Pulmonary artery endothelial cell (primary cell): Measurements from ENCODE around the gene TIAM2. TPM values are rescaled to one million over a fixed set of nuclear protein-coding genes. Genes with fewer than 3 reads are reported as not detected.
"Not testable (repeated sequence)": the region's sequence is repeated elsewhere in the genome, so short reads cannot be mapped to it uniquely, and the experiment has no call there.

Experiments used
- DNase-seq: peaks from one replicate; pipeline ENCODE4 v3.0.0-alpha.2; 2011; ENCODE audit warnings: low read depth, low spot score
- total RNA-seq: library from RNA; depleted of rRNA; stranded (reverse); fragments of >200 nt; gene quantifications from 2 replicates; pipeline ENCODE4 v1.2.3, GENCODE V29; 2014

TIAM2 gene
- total RNA-seq, 1 donor from 2014 or later, result 10.9 TPM

DNA sequence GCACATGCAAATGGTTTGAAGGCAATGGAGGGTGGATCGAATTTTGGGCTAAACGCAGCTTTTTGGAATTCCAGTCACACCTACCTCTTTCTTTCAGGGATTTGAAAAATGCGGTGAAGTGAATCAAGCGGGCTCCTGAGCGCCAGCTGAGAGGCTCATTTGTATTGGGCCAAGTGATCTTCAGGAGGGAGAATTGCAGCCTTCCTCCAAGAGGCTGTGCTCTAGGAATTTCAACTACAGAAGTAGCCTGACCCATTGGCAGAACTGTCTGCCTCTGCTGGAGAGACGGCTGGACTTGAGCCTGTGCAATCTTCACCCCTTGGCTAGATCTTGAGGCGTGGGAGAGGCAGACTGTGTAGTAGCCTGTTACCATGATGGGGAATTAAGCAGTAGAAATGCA is 5.7 kb upstream of the TIAM2 start:
- no peak for DNase-seq

DNA sequence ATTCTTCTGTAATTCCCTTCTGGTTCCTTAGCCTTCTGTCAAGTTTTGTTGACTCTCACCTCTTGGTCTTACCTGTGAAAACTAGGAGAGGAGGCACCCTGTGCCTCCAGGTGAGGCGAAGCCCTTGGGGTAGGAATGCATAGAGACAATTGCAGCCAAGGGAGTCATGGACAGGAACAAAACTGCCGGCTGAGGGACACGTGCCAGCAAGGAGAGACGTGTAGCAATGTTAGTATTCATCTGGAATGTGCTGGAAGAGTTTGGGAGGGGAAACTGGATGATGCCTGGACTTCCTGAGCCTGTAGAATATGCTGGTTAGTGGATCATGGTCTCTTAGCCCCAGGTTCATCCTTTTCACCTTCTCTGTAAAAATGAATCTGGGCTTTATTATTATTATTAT is 3.9 kb upstream of the TIAM2 start:
- DNase-seq, result no peak

DNA sequence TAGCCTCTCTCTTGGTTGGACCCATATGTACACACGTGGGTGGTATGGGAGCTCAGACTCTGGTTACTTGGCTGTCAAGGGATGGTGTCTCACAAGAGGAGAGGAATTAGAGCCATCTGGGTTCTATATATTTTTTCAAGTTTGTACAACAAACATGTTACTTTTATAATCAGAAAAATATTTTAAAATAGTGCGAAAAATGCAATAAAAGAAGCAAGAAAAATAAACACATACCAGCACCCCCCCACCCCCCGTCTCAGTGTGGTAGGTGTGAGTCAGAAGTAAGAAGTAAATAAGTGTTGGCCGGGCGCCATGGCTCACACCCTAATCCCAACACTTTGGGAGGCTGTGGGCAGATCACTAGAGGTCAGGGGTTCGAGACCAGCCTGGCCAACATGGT is 2.1 kb upstream of the TIAM2 start:
- DNase-seq, result no peak

DNA sequence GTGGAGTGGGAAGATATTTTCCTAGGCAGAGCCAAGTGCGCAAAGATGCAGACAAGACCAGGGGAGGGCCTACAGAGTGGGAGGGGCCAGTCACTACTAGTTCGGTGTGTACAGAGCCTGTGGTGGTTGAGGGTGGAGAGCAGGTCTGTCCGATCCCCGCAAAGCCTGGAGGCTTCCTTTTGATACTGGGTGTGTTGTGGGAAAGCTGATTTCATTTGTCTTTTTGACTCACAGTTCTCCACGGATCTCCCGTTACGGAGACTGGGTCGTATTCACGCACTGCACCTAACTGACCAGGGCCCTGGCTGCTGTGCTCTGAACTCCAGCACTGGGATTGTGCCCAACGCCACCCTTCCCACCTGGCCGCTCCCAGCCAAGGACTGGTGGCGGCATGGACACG is 1.4 kb upstream of the TIAM2 start:
- no peak for DNase-seq

DNA sequence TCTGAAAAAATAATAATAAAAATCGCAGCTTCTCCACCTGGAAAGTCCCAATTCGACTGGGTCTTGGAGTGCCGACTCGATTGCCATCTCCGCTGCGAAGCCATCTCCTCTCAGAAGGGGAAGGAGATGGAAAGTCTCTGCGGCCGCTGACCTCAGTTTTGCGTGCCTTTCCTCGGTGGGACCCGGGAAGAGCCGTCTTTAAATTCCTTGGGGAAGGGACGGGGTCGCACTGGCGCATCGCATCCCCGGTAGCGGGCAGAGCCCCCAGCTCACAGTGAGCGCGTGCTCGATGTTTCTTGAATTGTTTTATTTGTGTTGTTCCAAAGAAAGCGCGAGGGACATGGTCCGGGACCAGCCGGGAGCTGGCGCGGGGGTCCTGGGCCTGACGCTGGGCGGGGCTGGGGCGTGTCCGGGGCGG is 270 bp upstream of the TIAM2 start:
- no peak for DNase-seq

DNA sequence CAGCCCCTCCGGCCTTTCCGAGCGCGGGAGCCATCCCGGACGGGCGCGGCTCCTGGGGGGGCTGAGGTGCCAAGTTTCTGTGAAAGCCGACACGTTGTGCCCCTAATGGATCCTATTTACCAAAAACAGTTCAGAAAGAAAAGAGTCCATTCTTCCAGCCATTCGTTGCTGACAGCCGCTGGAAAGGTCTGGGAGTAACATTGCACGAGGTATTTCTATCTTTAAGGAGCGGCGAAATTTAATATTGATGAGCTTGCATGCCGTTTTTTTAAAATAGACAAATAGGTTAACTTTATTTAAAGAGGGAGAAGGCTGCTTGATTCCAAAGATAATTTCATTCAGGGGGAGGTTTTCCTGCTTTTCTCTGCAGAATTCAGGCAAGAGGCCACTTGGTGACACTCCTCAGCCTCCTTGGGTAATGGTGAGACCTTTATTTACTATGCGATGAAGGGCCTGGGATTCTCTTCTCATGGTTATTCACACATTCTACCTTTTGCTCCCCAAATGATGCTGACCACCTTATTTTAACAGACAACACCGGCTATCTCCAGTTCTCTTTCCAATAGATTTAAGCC is 988 bp downstream of the TIAM2 start:
- DNase-seq, result no peak

DNA sequence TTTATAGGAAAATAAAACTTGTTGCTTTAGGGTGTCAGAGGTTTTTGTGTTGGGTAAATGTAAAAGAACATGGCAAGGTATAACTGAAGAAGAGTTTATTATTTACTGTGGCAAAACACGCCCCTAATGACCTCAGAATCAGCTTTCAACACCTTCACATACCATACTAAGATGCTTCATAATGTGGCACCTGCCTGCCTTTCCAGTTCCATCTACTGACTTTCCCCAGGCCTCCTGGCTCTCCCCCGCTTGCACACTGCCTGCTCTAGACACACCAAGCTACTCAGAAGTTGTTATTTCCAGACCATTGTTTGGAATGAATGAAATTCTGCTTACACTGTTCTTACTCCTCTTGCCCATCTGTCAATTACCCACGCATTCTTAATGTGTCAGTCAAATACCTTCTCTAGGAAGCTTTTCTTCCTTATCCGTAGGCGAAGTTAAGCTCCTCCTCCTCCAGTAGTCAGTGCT is 1.8 kb downstream of the TIAM2 start:
- no peak for DNase-seq

DNA sequence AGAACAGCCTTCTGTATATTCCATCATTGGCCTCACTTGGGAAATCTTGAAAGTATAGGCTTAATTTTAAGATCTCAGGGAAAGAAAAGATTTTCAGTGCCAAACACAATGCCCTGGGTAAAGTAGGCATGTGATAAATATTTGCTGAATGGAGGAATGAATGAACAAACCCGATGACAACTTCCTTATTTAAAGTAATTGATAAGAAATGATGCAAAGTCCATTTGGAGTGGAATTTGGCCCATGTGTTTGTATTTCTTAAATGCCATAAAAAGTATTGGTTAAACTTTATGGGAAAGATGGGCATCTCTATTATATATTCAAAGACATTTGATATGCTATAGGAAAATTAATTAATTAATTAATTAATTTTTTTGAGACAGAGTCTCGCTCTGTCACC is 3.7 kb downstream of the TIAM2 start:
- DNase-seq, result no peak

DNA sequence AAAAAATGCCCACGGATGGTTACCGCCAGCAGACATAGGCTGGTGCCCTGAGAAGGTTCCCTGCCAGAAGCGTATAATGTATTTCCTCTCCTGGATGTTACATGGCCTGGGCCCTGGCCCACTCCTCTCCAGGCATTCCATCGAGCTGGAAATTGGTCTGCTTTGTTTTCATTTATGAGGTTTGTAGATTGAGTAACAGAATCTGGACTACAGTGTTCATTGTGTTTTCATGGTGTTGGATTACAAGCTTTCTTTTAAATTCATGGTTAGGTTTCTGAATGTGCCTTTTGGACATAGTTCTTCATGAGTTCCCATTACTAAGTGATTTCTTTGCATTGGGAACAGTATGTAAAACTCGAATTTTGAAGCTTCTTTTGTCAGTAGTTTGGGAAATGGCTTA is 6.4 kb downstream of the TIAM2 start:
- no peak for DNase-seq

DNA sequence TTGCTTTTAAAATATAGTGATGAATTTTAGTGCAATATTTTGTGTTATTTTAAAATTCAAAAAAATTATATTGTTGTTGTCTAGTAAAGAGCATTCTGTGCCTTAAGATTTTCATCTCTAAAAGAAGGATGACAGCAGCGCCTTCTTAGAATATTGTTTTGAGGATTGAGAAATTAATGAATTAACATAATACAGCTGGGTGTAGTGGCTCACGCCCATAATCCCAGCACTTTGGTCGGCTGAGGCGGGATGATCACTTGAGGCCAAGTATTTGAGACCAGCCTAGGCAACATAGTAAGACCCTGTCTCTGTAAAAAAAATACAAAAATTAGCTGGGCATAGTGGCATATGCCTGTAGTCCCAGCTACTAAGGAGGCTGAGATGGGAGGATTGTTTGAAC is 6.8 kb downstream of the TIAM2 start:
- no peak for DNase-seq

DNA sequence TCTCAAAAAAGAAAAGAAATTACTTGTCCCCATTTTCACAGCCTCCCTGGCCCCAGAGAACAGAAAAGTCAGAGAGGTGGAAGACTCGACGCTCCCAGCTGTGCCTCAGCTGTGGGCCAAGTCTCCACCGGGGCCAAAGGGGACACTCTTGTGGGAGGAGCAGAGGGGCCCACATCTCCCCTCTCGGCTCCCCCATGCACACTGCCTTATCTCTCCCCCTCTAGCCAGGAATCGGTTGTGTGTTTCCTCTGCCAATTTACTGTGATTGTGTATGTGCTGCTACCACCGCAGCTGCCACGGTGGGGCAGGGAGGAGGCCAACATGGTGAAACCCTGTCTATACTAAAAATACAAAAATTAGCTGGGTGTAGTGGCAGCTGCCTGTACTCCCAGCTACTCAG is 8.4 kb downstream of the TIAM2 start:
- DNase-seq, result no peak

DNA sequence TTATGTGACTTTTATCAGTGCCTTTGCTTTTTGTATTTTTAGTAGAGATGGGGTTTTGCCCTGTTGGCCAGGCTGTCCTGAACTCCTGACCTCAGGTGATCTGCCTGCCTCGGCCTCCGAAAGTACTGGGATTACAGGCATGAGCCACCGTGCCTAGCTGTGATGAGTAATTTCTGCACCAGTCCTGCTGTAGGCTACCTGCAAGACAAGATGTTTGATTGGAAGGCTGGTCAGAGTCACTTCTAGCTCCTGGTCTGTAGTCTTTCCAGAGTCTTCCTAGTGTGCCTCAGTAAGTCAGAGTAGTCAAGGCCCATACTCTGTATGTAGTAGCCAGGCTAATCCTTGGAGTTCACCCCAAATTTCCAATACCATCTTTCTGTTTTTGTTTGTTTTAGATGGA is 8.9 kb downstream of the TIAM2 start:
- DNase-seq, result no peak

DNA sequence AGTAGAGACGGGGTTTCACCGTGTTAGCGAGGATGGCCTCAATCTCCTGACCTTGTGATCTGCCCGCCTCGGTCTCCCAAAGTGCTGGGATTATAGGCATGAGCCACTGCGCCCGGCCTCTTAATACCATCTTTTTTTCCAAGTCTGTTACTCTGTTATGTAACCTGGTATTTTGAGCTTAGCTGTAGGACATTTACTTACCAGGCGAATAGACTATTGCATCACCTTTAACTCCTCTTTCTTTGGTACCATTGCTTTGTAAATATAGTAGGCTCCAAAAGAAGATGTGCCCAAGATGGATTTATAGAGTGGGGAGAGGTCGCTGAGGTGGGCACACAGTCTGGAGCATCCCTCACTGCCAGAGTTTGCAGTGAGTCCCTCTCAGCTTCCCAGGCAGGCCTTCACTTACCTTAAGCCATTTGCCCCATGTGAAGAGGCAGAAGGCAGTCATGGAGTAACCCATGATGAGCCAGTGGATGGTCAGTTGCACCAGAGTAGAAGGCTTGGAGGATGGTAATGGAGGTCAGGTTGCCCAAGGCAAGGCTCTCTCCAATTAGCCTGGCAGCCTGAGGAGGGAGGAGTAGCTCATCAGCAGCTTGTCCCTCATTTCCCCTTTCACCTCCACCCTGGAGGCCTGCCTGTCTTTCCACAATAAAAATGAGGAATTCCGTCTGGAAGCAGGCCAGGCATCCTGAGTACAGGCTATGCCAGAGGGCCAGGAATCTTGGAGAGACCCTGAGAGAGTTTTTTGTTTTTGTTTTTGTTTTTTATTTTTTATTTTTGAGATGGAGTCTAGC is 9.7 kb downstream of the TIAM2 start:
- no peak for DNase-seq

DNA sequence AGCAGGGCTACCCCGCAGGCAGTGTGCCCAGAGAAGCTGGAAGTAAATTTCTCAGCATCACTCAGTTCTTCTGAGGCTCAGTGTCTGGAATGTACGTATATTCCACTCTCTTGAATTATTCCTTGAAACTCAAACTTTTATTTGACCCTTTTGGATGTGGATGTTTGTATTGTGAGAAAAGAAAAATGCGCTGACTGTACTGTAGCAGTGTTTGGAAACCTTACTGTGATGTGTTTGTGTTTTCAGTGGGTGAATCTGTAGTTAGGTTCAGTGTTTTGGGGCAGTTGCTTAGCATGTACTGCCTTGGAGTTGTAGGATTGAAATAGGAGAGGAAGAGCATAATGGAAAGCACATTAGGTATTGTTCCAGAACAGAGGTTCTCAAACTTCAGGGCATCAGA is 13.5 kb downstream of the TIAM2 start:
- no peak for DNase-seq

DNA sequence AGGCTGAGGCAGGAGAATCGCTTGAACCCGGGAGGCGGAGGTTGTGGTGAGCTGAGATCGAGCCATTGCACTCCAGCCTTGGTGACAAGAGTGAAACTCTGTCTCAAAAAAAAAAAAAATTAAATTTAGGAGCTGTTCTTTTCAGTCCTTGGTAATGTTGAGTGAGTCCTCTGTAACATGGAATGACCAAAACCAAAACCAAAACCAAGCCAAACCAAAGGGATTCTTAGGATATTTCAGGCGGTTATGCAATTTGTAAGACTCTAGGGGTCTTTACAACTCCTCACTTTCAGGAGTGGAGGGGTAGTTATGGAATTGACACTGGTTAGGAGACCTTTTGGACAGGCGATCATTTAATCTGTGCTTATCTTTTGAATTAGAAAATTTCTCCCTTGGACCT is 15.8 kb downstream of the TIAM2 start:
- no peak for DNase-seq

DNA sequence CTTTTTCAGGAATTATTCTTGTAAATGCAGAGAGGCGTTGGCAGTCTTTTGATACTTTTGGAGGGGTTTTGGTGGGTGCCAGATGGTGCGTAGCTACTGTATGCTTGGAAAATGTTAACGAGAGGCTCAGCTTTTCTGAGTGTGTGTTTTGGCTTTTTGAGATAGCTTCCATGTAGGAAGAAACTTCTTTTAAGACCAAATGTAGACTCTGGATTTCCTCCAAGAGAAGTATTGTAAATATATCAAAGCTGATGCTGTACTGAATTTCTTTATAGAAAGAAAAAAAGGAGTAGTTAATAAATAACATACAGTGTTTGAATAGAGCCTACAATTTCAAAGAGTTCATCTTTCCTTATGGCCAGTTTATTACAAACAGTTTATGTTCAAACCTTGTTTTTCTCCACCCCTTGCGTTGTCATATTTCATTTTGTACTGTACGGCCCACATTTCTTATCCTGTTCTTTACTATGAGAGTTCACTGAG is 16.7 kb downstream of the TIAM2 start:
- DNase-seq, result no peak

DNA sequence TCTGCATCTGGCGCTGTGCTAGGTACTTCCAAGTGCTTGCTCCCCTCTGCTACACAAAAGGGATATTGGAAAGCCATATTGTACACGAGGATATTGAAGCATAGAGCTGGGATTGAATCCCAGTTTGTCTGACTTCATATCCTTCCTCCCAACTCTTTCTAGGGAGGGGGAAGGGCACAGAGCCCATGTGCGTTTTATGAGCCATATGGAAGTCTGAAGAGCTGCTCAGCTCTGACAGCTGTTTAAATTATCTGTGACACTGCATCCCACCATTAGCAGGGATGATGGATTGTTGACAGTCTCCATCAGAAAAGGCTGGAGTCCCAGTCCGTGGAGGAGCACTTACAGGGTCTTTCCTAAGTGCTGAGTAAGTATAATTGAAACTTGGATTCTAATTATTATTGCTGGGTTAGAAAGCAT is 18.4 kb downstream of the TIAM2 start:
- DNase-seq, result peak; percentile 41

DNA sequence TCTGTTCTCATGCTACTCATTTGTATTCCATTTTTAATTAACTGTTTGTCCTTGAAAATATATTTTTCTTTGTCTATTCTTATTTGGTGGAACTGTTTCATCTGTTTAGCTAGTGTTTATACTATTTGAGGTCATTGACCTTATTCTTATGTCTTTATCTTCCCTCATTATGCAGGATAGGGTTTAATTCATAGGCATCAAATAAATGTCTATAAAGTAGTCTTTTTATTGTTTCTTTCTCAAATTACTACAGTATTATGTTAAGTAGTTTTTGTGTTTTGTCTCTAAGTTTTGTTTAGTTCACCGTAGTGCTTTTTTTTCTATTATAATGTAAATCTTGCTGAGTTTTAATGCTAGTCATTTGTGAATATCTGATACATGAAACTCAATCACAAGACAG is 19.0 kb downstream of the TIAM2 start:
- DNase-seq, result no peak

DNA sequence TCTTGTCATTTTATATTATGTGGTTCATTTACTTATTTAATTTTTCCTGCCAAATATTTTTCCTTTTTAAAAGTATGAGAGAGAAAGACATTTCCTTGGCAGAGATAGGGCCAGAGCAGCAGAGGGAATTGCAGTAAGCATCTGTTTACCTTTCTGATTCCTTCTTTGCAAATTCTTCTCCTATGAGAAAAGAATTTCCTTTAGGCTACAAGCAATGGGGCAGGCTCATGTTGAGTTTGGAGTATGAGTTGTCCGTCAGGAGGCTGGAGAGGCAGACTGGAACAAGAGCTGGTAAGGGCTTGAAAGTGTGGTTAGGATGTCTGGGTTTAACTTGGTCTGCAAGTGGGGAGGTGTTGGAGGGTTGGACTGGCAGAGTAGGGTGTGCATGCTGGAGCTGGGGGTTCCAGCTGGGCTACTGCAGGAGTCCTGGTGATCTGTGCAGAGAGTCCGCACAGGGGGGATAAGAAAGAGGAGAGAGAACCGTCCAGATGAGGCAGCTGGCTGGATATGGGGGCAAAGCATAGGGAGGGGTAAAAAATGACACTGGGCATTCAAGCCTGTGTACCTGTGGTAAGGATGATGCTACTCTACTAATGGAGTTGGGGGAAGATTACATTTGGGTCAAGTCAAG is 19.7 kb downstream of the TIAM2 start:
- no peak for DNase-seq

DNA sequence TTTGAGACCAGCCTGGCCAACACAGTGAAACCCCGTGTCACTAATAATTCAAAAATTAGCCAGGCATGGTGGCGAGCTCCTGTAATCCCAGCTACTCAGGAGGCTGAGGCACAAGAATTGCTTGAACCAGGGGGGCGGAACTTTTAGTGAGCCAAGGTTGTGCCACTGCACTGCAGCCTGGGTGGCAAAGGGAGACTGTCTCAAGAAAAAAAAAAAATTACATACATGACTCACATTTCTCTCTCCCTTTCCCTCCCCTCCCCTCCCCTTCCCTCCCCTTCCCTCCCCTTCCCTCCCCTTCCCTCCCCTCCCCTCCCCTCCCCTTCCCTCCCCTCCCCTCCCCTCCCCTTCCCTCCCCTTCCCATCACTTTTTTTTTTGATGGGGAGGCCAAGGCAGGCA is 23.3 kb downstream of the TIAM2 start:
- not testable (repeated sequence) for DNase-seq

DNA sequence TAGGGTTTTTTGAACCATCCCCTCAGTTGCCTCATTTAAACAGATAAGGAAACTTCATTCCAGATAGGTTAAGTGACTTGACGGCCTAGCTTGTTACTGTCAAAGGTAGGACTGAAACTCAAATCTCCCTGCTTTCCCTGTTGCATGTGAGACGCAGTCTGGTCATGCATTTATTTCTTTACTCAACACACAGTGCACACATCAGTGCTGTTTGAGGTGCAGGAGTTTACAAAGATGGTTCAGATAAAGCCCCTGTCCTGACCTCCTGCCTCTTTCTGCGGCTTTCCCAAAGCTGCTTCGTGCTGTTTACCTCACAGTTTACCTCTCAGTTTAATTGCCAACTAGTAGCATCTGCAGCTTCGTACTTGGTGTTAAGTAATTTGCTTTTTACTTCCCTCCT is 26.6 kb downstream of the TIAM2 start:
- DNase-seq, result no peak

DNA sequence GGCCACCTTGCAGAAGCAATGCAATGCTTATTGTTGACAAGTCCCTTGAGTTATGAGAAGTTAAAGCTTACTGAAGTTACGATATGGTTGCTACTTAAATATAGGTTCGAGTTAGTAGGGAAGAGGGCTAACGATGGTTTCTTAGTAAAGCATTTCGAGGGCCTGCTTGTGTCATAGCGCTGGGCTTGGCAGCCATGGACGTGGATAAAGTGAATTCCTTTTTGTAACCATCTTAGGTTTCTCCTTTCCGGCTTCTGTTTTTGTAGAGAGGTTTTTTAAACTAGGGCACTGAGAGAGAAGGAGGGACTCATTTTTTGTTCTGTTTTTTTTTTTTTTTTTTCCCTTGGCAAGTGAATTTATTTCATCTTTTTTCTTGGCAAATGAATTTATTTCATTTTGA is 27.6 kb downstream of the TIAM2 start:
- DNase-seq, result no peak

DNA sequence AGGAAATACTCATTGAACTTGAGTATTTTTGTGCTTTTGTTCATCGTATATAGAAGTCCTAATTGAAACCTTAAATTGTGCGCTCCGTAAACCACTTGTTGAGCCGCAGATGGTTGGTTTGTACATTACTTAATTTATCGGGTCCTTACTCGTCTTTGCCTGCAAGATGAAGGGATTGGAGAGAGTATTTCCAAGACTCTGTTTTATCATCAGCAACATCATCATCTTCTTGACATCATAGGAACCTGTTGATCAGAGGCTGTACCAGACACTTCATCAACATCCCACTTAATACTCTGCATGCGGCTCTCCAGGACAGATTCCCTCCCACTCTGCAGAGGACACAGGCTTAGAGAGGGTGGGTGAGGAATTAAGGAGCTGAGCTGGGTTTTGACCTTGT is 28.6 kb downstream of the TIAM2 start:
- no peak for DNase-seq
